Activated naive CD8-positive, alpha-beta T cell treated with anti-CD3 and anti-CD28 coated beads, Interleukin-2, amount 10 ng/mL, durations not matched to agents 7 days and 5 days (primary cell): ENCODE results near the gene WNT8B. TPM values are rescaled to one million over a fixed set of nuclear protein-coding genes. Genes with fewer than 3 reads are reported as not detected.

Source experiments
- ATAC-seq: fragments of 150-1000 bp; cut with Tn5 transposase; one replicate; pipeline ENCODE4 v1.10.0; 2021; ENCODE audit warnings: low read depth, moderate library complexity
- POLR2A ChIA-PET: fragments of 350-600 bp; sonication (Branson Sonifier 250); formaldehyde crosslinking; loops from one replicate; lab custom pipeline; 2021; ENCODE audit warnings: antibody characterized with exemption; lab: Charles Lee
- DNase-seq: peaks from one replicate; pipeline ENCODE4 v3.0.0; 2021
- H3K27ac Mint-ChIP-seq: one replicate; pipeline ENCODE4 v1.8.0; 2022; ENCODE audit warnings: mild to moderate bottlenecking, mixed read lengths
- H3K27me3 Mint-ChIP-seq: one replicate; pipeline ENCODE4 v1.8.0; 2022; ENCODE audit warnings: mild to moderate bottlenecking, moderate library complexity, mixed read lengths
- H3K36me3 Mint-ChIP-seq: one replicate; pipeline ENCODE4 v1.8.0; 2021; ENCODE audit warnings: mild to moderate bottlenecking, mixed read lengths
- H3K4me1 Mint-ChIP-seq: one replicate; pipeline ENCODE4 v1.8.0; 2021; ENCODE audit warnings: mixed read lengths
- H3K4me3 Mint-ChIP-seq: one replicate; pipeline ENCODE4 v1.8.0; 2022; ENCODE audit warnings: mild to moderate bottlenecking, moderate library complexity, mixed read lengths
- H3K9me3 Mint-ChIP-seq: one replicate; pipeline ENCODE4 v1.8.0; 2021; ENCODE audit warnings: mixed read lengths
- total RNA-seq, 2 experiments: library from RNA; stranded (reverse); gene quantifications; one replicate each; pipeline ENCODE4 v1.2.3, GENCODE V29; 2021

The WNT8B gene
- total RNA-seq, 2 experiments from 2014 or later = 0.54 to 0.91 TPM

- Mint-ChIP-seq H3K4me3 (no peak overlapping the region), H3K4me1 (no peaks in the 10 kb centered on the region), H3K36me3 (peaks cover 10% of the 10 kb centered on the region), H3K27ac (no peak overlapping the region), H3K27me3 (peaks cover 13% of the 10 kb centered on the region), H3K9me3 (no peaks in the 10 kb centered on the region)
- POLR2A ChIA-PET = no interaction called here
- no peak for ATAC-seq
- no peak for DNase-seq
Measured at GRCh38 chr10:100469756-100470155, 6.9 kb downstream of the WNT8B start.

- POLR2A ChIA-PET = no interaction called here
- Mint-ChIP-seq H3K9me3 (no peaks in the 10 kb centered on the region), H3K27ac (no peak overlapping the region), H3K36me3 (peaks cover 10% of the 10 kb centered on the region), H3K27me3 (peaks cover 9% of the 10 kb centered on the region), H3K4me3 (no peak overlapping the region), H3K4me1 (no peaks in the 10 kb centered on the region)
- no peak for DNase-seq
- no peak for ATAC-seq
Measured at GRCh38 chr10:100470367-100470766, 7.6 kb downstream of the WNT8B start.

- Mint-ChIP-seq H3K27ac (no peak overlapping the region), H3K9me3 (no peaks in the 10 kb centered on the region), H3K4me3 (no peak overlapping the region), H3K27me3 (peaks cover 17% of the 10 kb centered on the region), H3K36me3 (peaks cover 8% of the 10 kb centered on the region), H3K4me1 (peaks cover 16% of the 10 kb centered on the region)
- DNase-seq (no peak), ATAC-seq (no peak)
- POLR2A ChIA-PET = interaction anchor here (0.6 kb wide), 1 partner anchor 534 kb away, joined by 4 read pairs; no protein-coding TSS in a partner anchor
Measured at GRCh38 chr10:100477970-100478369, 15.2 kb downstream of the WNT8B start.

GRCh38 chr10:100479037-100479436 lies 16.2 kb downstream of the WNT8B start:
- peaks cover 26% of the 10 kb centered on the region for H3K4me1 Mint-ChIP-seq
- peaks cover 6% of the 10 kb centered on the region for H3K36me3 Mint-ChIP-seq
- no peak for DNase-seq
- H3K27ac Mint-ChIP-seq = no peak overlapping the region
- H3K9me3 Mint-ChIP-seq = no peaks in the 10 kb centered on the region
- POLR2A ChIA-PET = interaction anchor here (0.7 kb wide), 1 partner anchor 157 kb away, joined by 4 read pairs; no protein-coding TSS in a partner anchor
- no peak for ATAC-seq
- H3K4me3 Mint-ChIP-seq = no peak overlapping the region
- H3K27me3 Mint-ChIP-seq = peaks cover 12% of the 10 kb centered on the region

GRCh38 chr10:100480002-100480401 lies 17.2 kb downstream of the WNT8B start:
- POLR2A ChIA-PET = interaction anchor here (1.9 to 4.3 kb wide), 2 partner anchors 15 to 19 kb away, joined by 6 to 28 read pairs; no protein-coding TSS in a partner anchor
- Mint-ChIP-seq H3K27ac (peak overlapping the region; percentile 16), H3K36me3 (peaks cover 9% of the 10 kb centered on the region), H3K9me3 (no peaks in the 10 kb centered on the region), H3K4me1 (peaks cover 29% of the 10 kb centered on the region), H3K27me3 (peaks cover 12% of the 10 kb centered on the region), H3K4me3 (no peak overlapping the region)
- no peak for ATAC-seq
- no peak for DNase-seq

- H3K27me3 Mint-ChIP-seq = peaks cover 12% of the 10 kb centered on the region
- peak overlapping the region; percentile 80 for H3K4me3 Mint-ChIP-seq
- H3K4me1 Mint-ChIP-seq = peaks cover 29% of the 10 kb centered on the region
- POLR2A ChIA-PET = interaction anchor here (0.7 to 4.3 kb wide), 10 partner anchors 14 to 102 kb away, joined by 3 to 99 read pairs (median 6); partner anchors contain the start of gene HIF1AN
- ATAC-seq = peak; percentile 84
- H3K9me3 Mint-ChIP-seq = no peaks in the 10 kb centered on the region
- peaks cover 12% of the 10 kb centered on the region for H3K36me3 Mint-ChIP-seq
- peak; percentile 91 for DNase-seq
- peak overlapping the region; percentile 69 for H3K27ac Mint-ChIP-seq
Measured at GRCh38 chr10:100481462-100482081, 18.8 kb downstream of the WNT8B start.

GRCh38 chr10:100482181-100482833 lies 19.5 kb downstream of the WNT8B start:
- peak overlapping the region; percentile 69 for H3K27ac Mint-ChIP-seq
- ATAC-seq = peak; percentile 74
- peaks cover 12% of the 10 kb centered on the region for H3K27me3 Mint-ChIP-seq
- peak; percentile 87 for DNase-seq
- POLR2A ChIA-PET = interaction anchor here (0.8 to 4.3 kb wide), 13 partner anchors 9 to 103 kb away, joined by 3 to 99 read pairs (median 5); partner anchors contain the start of gene HIF1AN
- peaks cover 18% of the 10 kb centered on the region for H3K36me3 Mint-ChIP-seq
- no peaks in the 10 kb centered on the region for H3K9me3 Mint-ChIP-seq
- peak overlapping the region; percentile 80 for H3K4me3 Mint-ChIP-seq
- H3K4me1 Mint-ChIP-seq = peaks cover 29% of the 10 kb centered on the region

GRCh38 chr10:100482834-100483185 lies 20.0 kb downstream of the WNT8B start:
- ATAC-seq (no peak), DNase-seq (no peak)
- Mint-ChIP-seq H3K9me3 (no peaks in the 10 kb centered on the region), H3K27ac (peak overlapping the region; percentile 69), H3K27me3 (peaks cover 12% of the 10 kb centered on the region), H3K4me1 (peaks cover 29% of the 10 kb centered on the region), H3K36me3 (peaks cover 18% of the 10 kb centered on the region), H3K4me3 (peak overlapping the region; percentile 80)
- POLR2A ChIA-PET = interaction anchor here (0.8 to 4.3 kb wide), 12 partner anchors 9 to 103 kb away, joined by 3 to 99 read pairs (median 5); partner anchors contain the start of gene HIF1AN

GRCh38 chr10:100483876-100484666 lies 21.3 kb downstream of the WNT8B start:
- H3K4me3 Mint-ChIP-seq = no peak overlapping the region
- H3K9me3 Mint-ChIP-seq = no peaks in the 10 kb centered on the region
- POLR2A ChIA-PET = interaction anchor here (1.2 to 4.3 kb wide), 5 partner anchors 11 to 33 kb away, joined by 3 to 99 read pairs (median 26); no protein-coding TSS in a partner anchor
- DNase-seq (no peak), ATAC-seq (no peak)
- peak overlapping the region; percentile 14 for H3K27ac Mint-ChIP-seq
- H3K4me1 Mint-ChIP-seq = peaks cover 29% of the 10 kb centered on the region
- peaks cover 23% of the 10 kb centered on the region for H3K36me3 Mint-ChIP-seq
- H3K27me3 Mint-ChIP-seq = peaks cover 12% of the 10 kb centered on the region

GRCh38 chr10:100485366-100485765 lies 22.6 kb downstream of the WNT8B start:
- ATAC-seq (no peak), DNase-seq (no peak)
- peaks cover 5% of the 10 kb centered on the region for H3K27me3 Mint-ChIP-seq
- POLR2A ChIA-PET = interaction anchor here (1.0 to 1.1 kb wide), 2 partner anchors 13 to 33 kb away, joined by 3 to 4 read pairs; no protein-coding TSS in a partner anchor
- peaks cover 25% of the 10 kb centered on the region for H3K4me1 Mint-ChIP-seq
- H3K36me3 Mint-ChIP-seq = peaks cover 29% of the 10 kb centered on the region
- H3K9me3 Mint-ChIP-seq = no peaks in the 10 kb centered on the region
- no peak overlapping the region for H3K4me3 Mint-ChIP-seq
- H3K27ac Mint-ChIP-seq = no peak overlapping the region

GRCh38 chr10:100485801-100486495 lies 23.1 kb downstream of the WNT8B start:
- Mint-ChIP-seq H3K4me1 (peaks cover 25% of the 10 kb centered on the region), H3K27ac (no peak overlapping the region)

GRCh38 chr10:100487529-100487928 lies 24.7 kb downstream of the WNT8B start:
- H3K4me3 Mint-ChIP-seq = no peak overlapping the region
- H3K27me3 Mint-ChIP-seq = no peaks in the 10 kb centered on the region
- no peak for DNase-seq
- H3K9me3 Mint-ChIP-seq = no peaks in the 10 kb centered on the region
- ATAC-seq = no peak
- H3K36me3 Mint-ChIP-seq = peaks cover 37% of the 10 kb centered on the region
- POLR2A ChIA-PET = interaction anchor here (0.8 to 2.4 kb wide), 3 partner anchors 8 to 20 kb away, joined by 3 to 7 read pairs (median 5); no protein-coding TSS in a partner anchor
- H3K27ac Mint-ChIP-seq = no peak overlapping the region
- peaks cover 21% of the 10 kb centered on the region for H3K4me1 Mint-ChIP-seq

More at GRCh38 chr10:100485801-100486495, 23.1 kb downstream of the WNT8B start:
- no peaks in the 10 kb centered on the region for H3K9me3 Mint-ChIP-seq
- H3K36me3 Mint-ChIP-seq = peaks cover 30% of the 10 kb centered on the region
- no peak for ATAC-seq
- peaks cover 2% of the 10 kb centered on the region for H3K27me3 Mint-ChIP-seq
- DNase-seq = no peak
- no peak overlapping the region for H3K4me3 Mint-ChIP-seq
- POLR2A ChIA-PET = interaction anchor here (1.0 to 1.7 kb wide), 3 partner anchors 10 to 32 kb away, joined by 3 to 5 read pairs (median 4); no protein-coding TSS in a partner anchor
